Tibial nerve (tissue), 4 donors: Measurements from ENCODE around the gene VRK1. TPM values are rescaled to one million over a fixed set of nuclear protein-coding genes. Genes with fewer than 3 reads are reported as not detected.

Experiments
- DNase-seq, 2 donors: peaks; one replicate each; pipeline ENCODE4 v3.0.0-alpha.2; 2019; ENCODE audit warnings: low spot score in 2 of 2
- H3K27ac ChIP-seq, 4 donors: fragments of 200-600 bp; sonication (generic) in 3 of 4; one replicate each; pipeline ENCODE4 v1.5.1; 2017 to 2019; ENCODE audit warnings: mild to moderate bottlenecking in 1 of 4
- H3K27me3 ChIP-seq, 2 donors: fragments of 200-600 bp; sonication (generic) in 1 of 2; one replicate each; pipeline versions ENCODE4 v1.5.1 to v1.6.0; 2017 to 2019
- H3K36me3 ChIP-seq, 3 donors: fragments of 200-600 bp; sonication (generic); one replicate each; pipeline ENCODE4 v1.5.1; 2018 to 2019
- H3K4me1 ChIP-seq, 4 donors: fragments of 200-600 bp; sonication (generic) in 3 of 4; one replicate each; pipeline ENCODE4 v1.5.1; 2017 to 2019
- H3K4me3 ChIP-seq, 4 donors: fragments of 200-600 bp; sonication (generic) in 3 of 4; one replicate each; pipeline ENCODE4 v1.5.1; 2017 to 2019; ENCODE audit warnings: mild to moderate bottlenecking in 1 of 4, moderate library complexity in 1 of 4
- H3K9me3 ChIP-seq, 4 donors: fragments of 200-600 bp; sonication (generic) in 3 of 4; one replicate each; pipeline ENCODE4 v1.5.1; 2017 to 2019
- EP300 ChIP-seq, 2 donors: sonication (generic); formaldehyde crosslinking; IDR thresholded peaks; one replicate each; pipeline ENCODE4 v1.6.1; 2017; ENCODE audit warnings: antibody characterized with exemption in 2 of 2, mild to moderate bottlenecking in 1 of 2
- POLR2A ChIP-seq, 2 donors: fragments of 450-650 bp; IDR thresholded peaks; one replicate each; pipeline ENCODE4 v1.6.1; 2017; ENCODE audit warnings: antibody characterized with exemption in 2 of 2, mild to moderate bottlenecking in 2 of 2, moderate library complexity in 2 of 2
- whole genome bisulfite sequencing, 2 donors: methylation state at CpG; one replicate each; pipeline ENCODE4 v1.1.5; 2018; 5-methylcytosine and 5-hydroxymethylcytosine counted together
- total RNA-seq, 4 donors: library from RNA; depleted of rRNA; stranded (reverse); fragments of >200 nt; gene quantifications; one replicate each; pipeline ENCODE4 v1.1.0, GENCODE V29; 2016
- TF ChIP-seq, protein P1 (sequence below), 5 experiments: fragments of 200-600 bp in 3 of 5; fragments of 450-650 bp in 2 of 5; sonication (generic) in 3 of 5; IDR thresholded peaks; one replicate each; pipeline ENCODE4 v1.5.1; 2016 to 2019; ENCODE audit warnings: antibody characterized with exemption in 5 of 5, mild to moderate bottlenecking in 3 of 5, moderate library complexity in 2 of 5

Gene VRK1
- total RNA-seq, 4 donors from 2014 or later = 5.4 to 11.0 (median 9.0) TPM

DNA sequence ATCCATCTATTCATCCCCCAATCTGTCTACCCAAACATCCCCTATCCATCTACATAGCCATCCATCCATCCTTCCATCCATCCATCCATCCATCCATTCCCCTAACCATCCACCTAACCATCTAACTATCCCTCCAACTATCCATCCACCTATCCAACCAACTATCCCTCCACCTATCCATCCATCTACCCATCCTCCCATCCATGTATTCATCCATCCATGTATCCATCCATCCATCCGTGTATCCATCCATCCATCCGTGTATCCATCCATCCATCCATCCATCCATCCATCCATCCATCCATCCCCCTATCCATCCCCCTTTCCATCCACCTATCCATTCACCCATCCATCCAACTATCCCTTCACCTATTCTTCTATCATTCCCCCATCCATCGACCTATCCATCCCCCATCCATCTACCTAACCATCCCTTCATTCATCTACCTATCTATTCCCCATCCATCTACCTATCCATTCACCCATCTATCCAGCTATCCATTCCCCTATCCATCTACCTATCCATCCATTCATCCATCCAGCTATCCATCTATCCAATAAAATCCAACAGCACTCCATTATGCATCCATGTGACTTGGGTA is 131.7 kb downstream of the VRK1 start:
- Histone ChIP-seq H3K27ac (no peak overlapping the region), H3K4me1 (no peaks in the 10 kb centered on the region), H3K9me3 (peaks cover 0 to 4% (median 0%) of the 10 kb centered on the region in 4 donors), H3K4me3 (no peak overlapping the region), H3K27me3 (no peaks in the 10 kb centered on the region), H3K36me3 (peaks cover 0 to 10% (median 0%) of the 10 kb centered on the region in 3 donors)
- 95 to 96% methylated on average over 3 of the region's 3 CpGs for WGBS, 2 donors
- TF ChIP-seq, protein P1, sequence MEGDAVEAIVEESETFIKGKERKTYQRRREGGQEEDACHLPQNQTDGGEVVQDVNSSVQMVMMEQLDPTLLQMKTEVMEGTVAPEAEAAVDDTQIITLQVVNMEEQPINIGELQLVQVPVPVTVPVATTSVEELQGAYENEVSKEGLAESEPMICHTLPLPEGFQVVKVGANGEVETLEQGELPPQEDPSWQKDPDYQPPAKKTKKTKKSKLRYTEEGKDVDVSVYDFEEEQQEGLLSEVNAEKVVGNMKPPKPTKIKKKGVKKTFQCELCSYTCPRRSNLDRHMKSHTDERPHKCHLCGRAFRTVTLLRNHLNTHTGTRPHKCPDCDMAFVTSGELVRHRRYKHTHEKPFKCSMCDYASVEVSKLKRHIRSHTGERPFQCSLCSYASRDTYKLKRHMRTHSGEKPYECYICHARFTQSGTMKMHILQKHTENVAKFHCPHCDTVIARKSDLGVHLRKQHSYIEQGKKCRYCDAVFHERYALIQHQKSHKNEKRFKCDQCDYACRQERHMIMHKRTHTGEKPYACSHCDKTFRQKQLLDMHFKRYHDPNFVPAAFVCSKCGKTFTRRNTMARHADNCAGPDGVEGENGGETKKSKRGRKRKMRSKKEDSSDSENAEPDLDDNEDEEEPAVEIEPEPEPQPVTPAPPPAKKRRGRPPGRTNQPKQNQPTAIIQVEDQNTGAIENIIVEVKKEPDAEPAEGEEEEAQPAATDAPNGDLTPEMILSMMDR (IDR thresholded peaks at IDR 0.05) = no peak
- no peak for TF ChIP-seq EP300 (IDR thresholded peaks at IDR 0.05)
- no peak for TF ChIP-seq POLR2A (IDR thresholded peaks at IDR 0.05)
- no peak for DNase-seq

DNA sequence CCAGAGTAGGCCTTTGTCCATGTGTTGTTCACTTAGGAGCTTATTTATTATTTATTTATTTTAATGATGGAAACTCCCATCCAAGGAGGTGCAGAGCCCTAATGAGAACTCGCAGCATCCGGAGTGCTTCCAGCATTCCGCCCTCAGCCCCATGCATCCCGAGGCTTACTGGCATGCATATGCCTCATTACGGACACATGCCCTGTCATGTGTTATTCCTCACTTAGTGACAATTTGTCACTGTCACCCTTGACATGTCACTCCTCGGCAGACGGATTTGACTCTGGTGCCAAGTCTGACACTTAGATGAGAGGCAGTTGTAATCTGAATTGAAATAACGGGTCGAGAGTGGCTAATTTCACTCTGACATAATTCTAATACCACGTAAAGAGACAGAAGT is 132.8 kb downstream of the VRK1 start:
- no peak overlapping the region for H3K4me3 ChIP-seq
- H3K4me1 ChIP-seq = no peaks in the 10 kb centered on the region
- TF ChIP-seq POLR2A (IDR thresholded peaks at IDR 0.05) = no peak
- TF ChIP-seq, protein P1 (IDR thresholded peaks at IDR 0.05) = no peak
- no peak for TF ChIP-seq EP300 (IDR thresholded peaks at IDR 0.05)
- WGBS, 2 donors = 74 to 79% methylated on average over 10 of the region's 10 CpGs
- peaks cover 0 to 4% (median 0%) of the 10 kb centered on the region in 4 donors for H3K9me3 ChIP-seq
- peaks cover 0 to 10% (median 0%) of the 10 kb centered on the region in 3 donors for H3K36me3 ChIP-seq
- no peak overlapping the region for H3K27ac ChIP-seq
- H3K27me3 ChIP-seq = no peaks in the 10 kb centered on the region
- no peak for DNase-seq

DNA sequence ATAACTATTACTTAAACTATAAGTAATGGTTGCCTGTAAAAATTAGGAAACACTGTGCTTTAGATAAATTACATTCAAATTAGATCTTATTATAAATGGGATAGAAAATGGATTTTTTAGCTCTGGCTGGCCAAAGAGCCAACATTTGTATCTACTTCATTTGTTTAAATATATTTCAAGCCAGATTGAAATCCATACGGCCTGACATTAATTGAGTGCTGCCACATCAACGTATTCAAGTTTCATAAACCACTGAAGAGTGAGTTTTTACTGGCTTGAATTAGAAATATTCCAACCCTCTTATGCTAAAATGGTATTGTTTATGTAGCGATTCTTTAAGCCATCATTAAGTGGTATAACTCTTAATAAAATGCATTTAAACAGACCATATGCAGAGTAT is 133.3 kb downstream of the VRK1 start:
- H3K36me3 ChIP-seq = peaks cover 0 to 10% (median 0%) of the 10 kb centered on the region in 3 donors
- TF ChIP-seq POLR2A (IDR thresholded peaks at IDR 0.05) (no peak), EP300 (IDR thresholded peaks at IDR 0.05) (no peak)
- TF ChIP-seq, protein P1 (IDR thresholded peaks at IDR 0.05) = no peak
- 88 to 89% methylated on average over 3 of the region's 3 CpGs for WGBS, 2 donors
- no peaks in the 10 kb centered on the region for H3K27me3 ChIP-seq
- H3K4me3 ChIP-seq = no peak overlapping the region
- H3K27ac ChIP-seq = no peak overlapping the region
- no peak for DNase-seq
- H3K9me3 ChIP-seq = peaks cover 0 to 4% (median 0%) of the 10 kb centered on the region in 4 donors
- no peaks in the 10 kb centered on the region for H3K4me1 ChIP-seq
